ENCODE measurements around the gene GPX2. TPM values are rescaled to one million over a fixed set of nuclear protein-coding genes. Genes with fewer than 3 reads are reported as not detected.

Gene GPX2
- total RNA-seq, 1 experiment from 2014 or later: 1.3 TPM

GRCh38 chr14:64970776-64971477 is 28.4 kb upstream of the GPX2 start:
- peak; percentile 60 for DNase-seq
- peaks cover 8% of the 10 kb centered on the region; the same call in 1 of the 2 replicates for H3K27me3 ChIP-seq (ENCODE audit: control insufficient read depth, insufficient read depth, low read length)
- H3K4me3 ChIP-seq (ENCODE audit: insufficient read depth, low read depth, low read length): peak overlapping the region; percentile 74
- no peaks in the 10 kb centered on the region for H3K36me3 ChIP-seq (replicated peaks; ENCODE audit: control insufficient read depth, insufficient read depth, low read length)

- Histone ChIP-seq H3K36me3 (replicated peaks; ENCODE audit: control insufficient read depth, insufficient read depth, low read length) (no peaks in the 10 kb centered on the region), H3K4me3 (ENCODE audit: insufficient read depth, low read depth, low read length) (no peak overlapping the region), H3K27me3 (ENCODE audit: control insufficient read depth, insufficient read depth, low read length) (peaks cover 8% of the 10 kb centered on the region; the same call in 1 of the 2 replicates)
- DNase-seq: no peak
Observed at GRCh38 chr14:64970041-64970440, 27.5 kb upstream of the GPX2 start.

- H3K27me3 ChIP-seq (ENCODE audit: control insufficient read depth, insufficient read depth, low read length): peaks cover 8% of the 10 kb centered on the region; the same call in 1 of the 2 replicates
- no peaks in the 10 kb centered on the region for H3K36me3 ChIP-seq (replicated peaks; ENCODE audit: control insufficient read depth, insufficient read depth, low read length)
- peak; percentile 68 for DNase-seq
- H3K4me3 ChIP-seq (ENCODE audit: insufficient read depth, low read depth, low read length): no peak overlapping the region
Observed at GRCh38 chr14:64968651-64969050, 26.1 kb upstream of the GPX2 start.

GRCh38 chr14:64968167-64968566 is 25.6 kb upstream of the GPX2 start:
- H3K27me3 ChIP-seq (ENCODE audit: control insufficient read depth, insufficient read depth, low read length): peaks cover 8% of the 10 kb centered on the region; the same call in 1 of the 2 replicates
- no peak for DNase-seq
- H3K36me3 ChIP-seq (replicated peaks; ENCODE audit: control insufficient read depth, insufficient read depth, low read length): no peaks in the 10 kb centered on the region
- H3K4me3 ChIP-seq (ENCODE audit: insufficient read depth, low read depth, low read length): no peak overlapping the region

- no peaks in the 10 kb centered on the region for H3K36me3 ChIP-seq (replicated peaks; ENCODE audit: control insufficient read depth, insufficient read depth, low read length)
- H3K27me3 ChIP-seq (ENCODE audit: control insufficient read depth, insufficient read depth, low read length): peaks cover 8% of the 10 kb centered on the region; the same call in 1 of the 2 replicates
- no peak overlapping the region for H3K4me3 ChIP-seq (ENCODE audit: insufficient read depth, low read depth, low read length)
- no peak for DNase-seq
Observed at GRCh38 chr14:64966976-64967375, 24.4 kb upstream of the GPX2 start.

- DNase-seq: no peak
- no peak overlapping the region for H3K4me3 ChIP-seq (ENCODE audit: insufficient read depth, low read depth, low read length)
- no peaks in the 10 kb centered on the region; the same call in 1 of the 2 replicates for H3K27me3 ChIP-seq (ENCODE audit: control insufficient read depth, insufficient read depth, low read length)
- H3K36me3 ChIP-seq (replicated peaks; ENCODE audit: control insufficient read depth, insufficient read depth, low read length): no peaks in the 10 kb centered on the region
Observed at GRCh38 chr14:64965356-64966000, 22.9 kb upstream of the GPX2 start.

GRCh38 chr14:64963611-64964010 is 21.1 kb upstream of the GPX2 start:
- Histone ChIP-seq H3K27me3 (ENCODE audit: control insufficient read depth, insufficient read depth, low read length) (no peaks in the 10 kb centered on the region), H3K4me3 (ENCODE audit: insufficient read depth, low read depth, low read length) (no peak overlapping the region), H3K36me3 (replicated peaks; ENCODE audit: control insufficient read depth, insufficient read depth, low read length) (no peaks in the 10 kb centered on the region)
- DNase-seq: no peak

GRCh38 chr14:64960762-64961276 is 18.3 kb upstream of the GPX2 start:
- DNase-seq: peak; percentile 81
- Histone ChIP-seq H3K27me3 (ENCODE audit: control insufficient read depth, insufficient read depth, low read length) (no peaks in the 10 kb centered on the region), H3K4me3 (ENCODE audit: insufficient read depth, low read depth, low read length) (no peak overlapping the region), H3K36me3 (replicated peaks; ENCODE audit: control insufficient read depth, insufficient read depth, low read length) (no peaks in the 10 kb centered on the region)

GRCh38 chr14:64958743-64959142 is 16.2 kb upstream of the GPX2 start:
- H3K27me3 ChIP-seq (ENCODE audit: control insufficient read depth, insufficient read depth, low read length): no peaks in the 10 kb centered on the region
- H3K4me3 ChIP-seq (ENCODE audit: insufficient read depth, low read depth, low read length): no peak overlapping the region
- H3K36me3 ChIP-seq (replicated peaks; ENCODE audit: control insufficient read depth, insufficient read depth, low read length): no peaks in the 10 kb centered on the region
- no peak for DNase-seq

GRCh38 chr14:64958201-64958600 is 15.7 kb upstream of the GPX2 start:
- Histone ChIP-seq H3K4me3 (ENCODE audit: insufficient read depth, low read depth, low read length) (no peak overlapping the region), H3K36me3 (replicated peaks; ENCODE audit: control insufficient read depth, insufficient read depth, low read length) (no peaks in the 10 kb centered on the region), H3K27me3 (ENCODE audit: control insufficient read depth, insufficient read depth, low read length) (no peaks in the 10 kb centered on the region)
- DNase-seq: no peak

GRCh38 chr14:64956697-64957406 is 14.3 kb upstream of the GPX2 start:
- Histone ChIP-seq H3K4me3 (ENCODE audit: insufficient read depth, low read depth, low read length) (no peak overlapping the region), H3K27me3 (ENCODE audit: control insufficient read depth, insufficient read depth, low read length) (no peaks in the 10 kb centered on the region), H3K36me3 (replicated peaks; ENCODE audit: control insufficient read depth, insufficient read depth, low read length) (peaks cover 1% of the 10 kb centered on the region; the same call in 1 of the 2 replicates)
- no peak for DNase-seq

GRCh38 chr14:64955297-64955696 is 12.8 kb upstream of the GPX2 start:
- no peak for DNase-seq
- Histone ChIP-seq H3K27me3 (ENCODE audit: control insufficient read depth, insufficient read depth, low read length) (no peaks in the 10 kb centered on the region), H3K4me3 (ENCODE audit: insufficient read depth, low read depth, low read length) (no peak overlapping the region), H3K36me3 (replicated peaks; ENCODE audit: control insufficient read depth, insufficient read depth, low read length) (peaks cover 9% of the 10 kb centered on the region)

GRCh38 chr14:64954491-64955240 is 12.1 kb upstream of the GPX2 start:
- Histone ChIP-seq H3K36me3 (replicated peaks; ENCODE audit: control insufficient read depth, insufficient read depth, low read length) (peaks cover 9% of the 10 kb centered on the region), H3K27me3 (ENCODE audit: control insufficient read depth, insufficient read depth, low read length) (no peaks in the 10 kb centered on the region), H3K4me3 (ENCODE audit: insufficient read depth, low read depth, low read length) (no peak overlapping the region)
- peak; percentile 20 for DNase-seq

- peak; percentile 3 for DNase-seq
- H3K36me3 ChIP-seq (replicated peaks; ENCODE audit: control insufficient read depth, insufficient read depth, low read length): peaks cover 9% of the 10 kb centered on the region
- H3K4me3 ChIP-seq (ENCODE audit: insufficient read depth, low read depth, low read length): no peak overlapping the region
- H3K27me3 ChIP-seq (ENCODE audit: control insufficient read depth, insufficient read depth, low read length): no peaks in the 10 kb centered on the region
Observed at GRCh38 chr14:64953661-64954060, 11.1 kb upstream of the GPX2 start.

Data from H7 (cell line).